ENCODE results near the gene NADK2.

DNA sequence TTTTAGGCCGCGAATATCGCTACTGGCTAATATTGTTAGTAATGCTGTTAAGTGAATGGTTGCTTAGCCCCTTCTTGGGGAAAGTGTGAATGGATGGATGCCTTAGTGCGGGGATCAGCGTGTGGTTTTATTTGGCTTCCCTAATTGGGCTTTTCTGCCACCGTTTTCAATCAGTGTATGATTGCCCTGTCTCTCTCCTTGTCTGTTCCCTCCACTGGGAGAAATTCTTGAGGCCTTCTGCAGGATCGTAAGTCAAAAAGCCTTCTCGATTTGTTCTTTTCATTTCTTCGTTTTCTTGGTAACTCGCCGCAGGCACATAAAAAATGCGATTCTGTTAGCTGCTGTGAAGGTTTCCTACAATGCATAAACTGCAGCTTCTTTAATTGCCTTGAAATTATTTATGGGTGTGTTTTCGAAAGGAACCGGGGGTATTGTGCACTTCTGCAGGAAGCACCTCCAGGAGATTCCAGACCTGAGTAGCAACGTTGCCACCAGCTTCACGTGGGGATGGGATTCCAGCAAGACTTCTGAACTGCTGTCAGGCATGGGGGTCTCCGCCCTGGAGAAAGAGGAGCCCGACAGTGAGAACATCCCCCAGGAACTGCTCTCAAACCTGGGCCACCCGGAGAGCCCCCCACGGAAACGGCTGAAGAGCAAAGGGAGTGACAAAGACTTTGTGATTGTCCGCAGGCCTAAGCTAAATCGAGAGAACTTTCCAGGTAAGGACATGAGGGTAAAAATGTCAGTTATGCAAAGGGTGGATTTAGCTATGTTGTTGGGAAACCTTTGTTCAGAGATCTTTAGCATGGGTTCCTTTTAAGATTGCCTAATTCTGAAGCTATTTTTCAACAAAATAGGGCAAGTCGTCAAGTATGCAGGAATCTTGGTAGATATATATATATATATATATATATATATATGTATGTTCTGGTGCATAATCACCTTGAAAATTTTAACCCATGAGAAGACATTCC lies 89.1 kb downstream of the NADK2 start:
- TF ChIP-seq, protein P1, sequence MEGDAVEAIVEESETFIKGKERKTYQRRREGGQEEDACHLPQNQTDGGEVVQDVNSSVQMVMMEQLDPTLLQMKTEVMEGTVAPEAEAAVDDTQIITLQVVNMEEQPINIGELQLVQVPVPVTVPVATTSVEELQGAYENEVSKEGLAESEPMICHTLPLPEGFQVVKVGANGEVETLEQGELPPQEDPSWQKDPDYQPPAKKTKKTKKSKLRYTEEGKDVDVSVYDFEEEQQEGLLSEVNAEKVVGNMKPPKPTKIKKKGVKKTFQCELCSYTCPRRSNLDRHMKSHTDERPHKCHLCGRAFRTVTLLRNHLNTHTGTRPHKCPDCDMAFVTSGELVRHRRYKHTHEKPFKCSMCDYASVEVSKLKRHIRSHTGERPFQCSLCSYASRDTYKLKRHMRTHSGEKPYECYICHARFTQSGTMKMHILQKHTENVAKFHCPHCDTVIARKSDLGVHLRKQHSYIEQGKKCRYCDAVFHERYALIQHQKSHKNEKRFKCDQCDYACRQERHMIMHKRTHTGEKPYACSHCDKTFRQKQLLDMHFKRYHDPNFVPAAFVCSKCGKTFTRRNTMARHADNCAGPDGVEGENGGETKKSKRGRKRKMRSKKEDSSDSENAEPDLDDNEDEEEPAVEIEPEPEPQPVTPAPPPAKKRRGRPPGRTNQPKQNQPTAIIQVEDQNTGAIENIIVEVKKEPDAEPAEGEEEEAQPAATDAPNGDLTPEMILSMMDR (IDR thresholded peaks at IDR 0.05), result no peak
- TF ChIP-seq POLR2AphosphoS5 (IDR thresholded peaks at IDR 0.05), result no peak
